ENCODE results near the gene BCL2. TPM values are rescaled to one million over a fixed set of nuclear protein-coding genes. Genes with fewer than 3 reads are reported as not detected.

The BCL2 gene
- polyA plus RNA-seq, 1 of the 3 experiments (the other 2 are of a cell fraction) = 1.5 TPM

DNA sequence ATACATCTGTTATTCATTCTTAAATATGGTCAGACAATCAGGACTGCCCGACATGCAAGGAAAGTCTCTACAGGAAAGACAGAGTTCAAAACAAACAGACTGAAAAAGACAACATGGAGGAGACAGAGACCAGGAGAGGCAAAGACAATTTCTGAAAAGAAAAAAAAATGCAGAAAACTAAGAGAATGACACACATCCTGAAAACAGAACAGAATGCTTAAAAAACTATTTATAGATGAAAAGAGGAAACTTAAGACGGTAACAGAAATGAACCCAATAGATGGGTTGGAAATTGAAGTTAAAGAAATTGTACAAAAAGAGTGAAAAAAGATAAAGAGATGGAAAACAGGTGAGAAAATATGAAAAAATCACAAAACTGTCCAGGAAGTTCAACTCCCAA is 95.7 kb downstream of the BCL2 start (continued):
- TF ChIP-seq, protein P1, sequence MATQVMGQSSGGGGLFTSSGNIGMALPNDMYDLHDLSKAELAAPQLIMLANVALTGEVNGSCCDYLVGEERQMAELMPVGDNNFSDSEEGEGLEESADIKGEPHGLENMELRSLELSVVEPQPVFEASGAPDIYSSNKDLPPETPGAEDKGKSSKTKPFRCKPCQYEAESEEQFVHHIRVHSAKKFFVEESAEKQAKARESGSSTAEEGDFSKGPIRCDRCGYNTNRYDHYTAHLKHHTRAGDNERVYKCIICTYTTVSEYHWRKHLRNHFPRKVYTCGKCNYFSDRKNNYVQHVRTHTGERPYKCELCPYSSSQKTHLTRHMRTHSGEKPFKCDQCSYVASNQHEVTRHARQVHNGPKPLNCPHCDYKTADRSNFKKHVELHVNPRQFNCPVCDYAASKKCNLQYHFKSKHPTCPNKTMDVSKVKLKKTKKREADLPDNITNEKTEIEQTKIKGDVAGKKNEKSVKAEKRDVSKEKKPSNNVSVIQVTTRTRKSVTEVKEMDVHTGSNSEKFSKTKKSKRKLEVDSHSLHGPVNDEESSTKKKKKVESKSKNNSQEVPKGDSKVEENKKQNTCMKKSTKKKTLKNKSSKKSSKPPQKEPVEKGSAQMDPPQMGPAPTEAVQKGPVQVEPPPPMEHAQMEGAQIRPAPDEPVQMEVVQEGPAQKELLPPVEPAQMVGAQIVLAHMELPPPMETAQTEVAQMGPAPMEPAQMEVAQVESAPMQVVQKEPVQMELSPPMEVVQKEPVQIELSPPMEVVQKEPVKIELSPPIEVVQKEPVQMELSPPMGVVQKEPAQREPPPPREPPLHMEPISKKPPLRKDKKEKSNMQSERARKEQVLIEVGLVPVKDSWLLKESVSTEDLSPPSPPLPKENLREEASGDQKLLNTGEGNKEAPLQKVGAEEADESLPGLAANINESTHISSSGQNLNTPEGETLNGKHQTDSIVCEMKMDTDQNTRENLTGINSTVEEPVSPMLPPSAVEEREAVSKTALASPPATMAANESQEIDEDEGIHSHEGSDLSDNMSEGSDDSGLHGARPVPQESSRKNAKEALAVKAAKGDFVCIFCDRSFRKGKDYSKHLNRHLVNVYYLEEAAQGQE (IDR thresholded peaks at IDR 0.05; ENCODE audit: low read depth, low read length) = no peak

DNA sequence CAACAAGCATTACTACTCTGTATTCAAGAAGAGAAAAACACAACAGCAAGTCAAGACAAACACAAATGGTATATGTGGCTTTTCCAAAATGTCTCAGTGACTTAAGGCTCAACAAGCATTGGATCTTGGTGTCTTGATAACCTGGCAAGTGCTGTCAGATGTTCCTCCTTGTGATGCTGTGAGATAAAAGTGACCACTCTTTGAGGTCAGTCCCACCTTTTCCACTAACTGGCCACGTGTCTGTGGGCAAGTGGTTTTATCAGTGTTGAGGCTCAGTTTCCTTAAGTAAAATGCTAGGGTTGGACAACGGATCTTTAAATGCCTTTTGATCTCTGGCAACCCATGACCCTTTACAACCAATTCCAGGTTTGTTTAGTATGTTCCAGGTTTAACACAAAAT is 98.7 kb downstream of the BCL2 start:
- no peaks in the 10 kb centered on the region for H3K9me2 ChIP-seq
- H3K36me3 ChIP-seq (replicated peaks in 1 of 2; ENCODE audit: control insufficient read depth in 1 of 2, insufficient read depth in 2 of 2, low read length in 1 of 2) = no peaks in the 10 kb centered on the region
- H3K27me3 ChIP-seq (ENCODE audit: insufficient read depth) = no peaks in the 10 kb centered on the region
- H3K4me1 ChIP-seq (ENCODE audit: control insufficient read depth in 1 of 2, insufficient read depth in 2 of 2, low read depth in 1 of 2, low read length in 1 of 2) = no peaks in the 10 kb centered on the region; a peak in 2 of 4 replicates
- no peak overlapping the region for H3K27ac ChIP-seq (ENCODE audit: low read depth in 2 of 2, low read length in 1 of 2)
- DNase-seq = no peak
- ChIA-PET POLR2A (no interaction called here), CTCF (no interaction called here)
- no peaks in the 10 kb centered on the region for H3K9me3 ChIP-seq
- no peaks in the 10 kb centered on the region for H3K79me2 ChIP-seq (ENCODE audit: insufficient read depth)
- no peak overlapping the region for H2AFZ ChIP-seq (ENCODE audit: low read depth)
- no peaks in the 10 kb centered on the region for H4K20me1 ChIP-seq (ENCODE audit: insufficient read depth)
- no peak overlapping the region for H3K9ac ChIP-seq
- WGBS (ENCODE audit: low lambda C conversion rate) = 43% methylated on average over 2 of the region's 2 CpGs
- no peak overlapping the region for H3K4me2 ChIP-seq
- H3F3A ChIP-seq (replicated peaks; ENCODE audit: insufficient read depth) = no peaks in the 10 kb centered on the region
- TF ChIP-seq TCF12 (IDR thresholded peaks at IDR 0.05) (no peak), CHD2 (IDR thresholded peaks at IDR 0.05; ENCODE audit: low read length, partially characterized antibody) (no peak), MXI1 (IDR thresholded peaks at IDR 0.05; ENCODE audit: low read depth, low read length) (no peak), CTCF (IDR thresholded peaks at IDR 0.05) (no peak), RXRA (IDR thresholded peaks at IDR 0.05; ENCODE audit: borderline replicate concordance, low read depth) (no peak), FOXM1 (IDR thresholded peaks at IDR 0.05; ENCODE audit: low read depth) (no peak)
- no peak overlapping the region for H3K4me3 ChIP-seq (ENCODE audit: low read depth in 2 of 2, low read length in 1 of 2)

GRCh38 chr18:63218472-63218871 is 101.1 kb downstream of the BCL2 start:
- H3K36me3 ChIP-seq (replicated peaks in 1 of 2; ENCODE audit: control insufficient read depth in 1 of 2, insufficient read depth in 2 of 2, low read length in 1 of 2) = no peaks in the 10 kb centered on the region
- no peak overlapping the region for H2AFZ ChIP-seq (ENCODE audit: low read depth)
- no peak overlapping the region for H3K27ac ChIP-seq (ENCODE audit: low read depth in 2 of 2, low read length in 1 of 2)
- no peaks in the 10 kb centered on the region for H4K20me1 ChIP-seq (ENCODE audit: insufficient read depth)
- H3K79me2 ChIP-seq (ENCODE audit: insufficient read depth) = no peaks in the 10 kb centered on the region
- no peak overlapping the region for H3K4me2 ChIP-seq
- DNase-seq = no peak
- no peaks in the 10 kb centered on the region; a peak in 1 of 4 replicates for H3K4me1 ChIP-seq (ENCODE audit: control insufficient read depth in 1 of 2, insufficient read depth in 2 of 2, low read depth in 1 of 2, low read length in 1 of 2)
- POLR2A ChIA-PET = no interaction called here
- no peaks in the 10 kb centered on the region for H3F3A ChIP-seq (replicated peaks; ENCODE audit: insufficient read depth)
- H3K4me3 ChIP-seq (ENCODE audit: low read depth in 2 of 2, low read length in 1 of 2) = no peak overlapping the region
- no peak overlapping the region for H3K9ac ChIP-seq
- H3K9me3 ChIP-seq = no peaks in the 10 kb centered on the region
- CTCF ChIA-PET = no interaction called here
- TF ChIP-seq RXRA (IDR thresholded peaks at IDR 0.05; ENCODE audit: borderline replicate concordance, low read depth) (no peak), IRF3 (IDR thresholded peaks at IDR 0.05; ENCODE audit: low read depth, low read length) (no peak), YY1 (IDR thresholded peaks at IDR 0.05; ENCODE audit: low read depth) (no peak), GABPA (IDR thresholded peaks at IDR 0.05; ENCODE audit: low read depth) (no peak), SMC3 (IDR thresholded peaks at IDR 0.05; ENCODE audit: low read depth, low read length) (no peak), FOXJ3 (CRISPR knock-in tag; IDR thresholded peaks at IDR 0.05) (no peak), GATA2 (CRISPR knock-in tag; IDR thresholded peaks at IDR 0.05) (no peak)
- TF ChIP-seq, protein P2, sequence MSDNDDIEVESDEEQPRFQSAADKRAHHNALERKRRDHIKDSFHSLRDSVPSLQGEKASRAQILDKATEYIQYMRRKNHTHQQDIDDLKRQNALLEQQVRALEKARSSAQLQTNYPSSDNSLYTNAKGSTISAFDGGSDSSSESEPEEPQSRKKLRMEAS (IDR thresholded peaks at IDR 0.05; ENCODE audit: low read depth) = no peak
- no peaks in the 10 kb centered on the region for H3K9me2 ChIP-seq
- no peaks in the 10 kb centered on the region for H3K27me3 ChIP-seq (ENCODE audit: insufficient read depth)

All from SK-N-SH (cell line).